Mucosa of gallbladder (tissue), 1 donor: ENCODE results near the gene MARK4. TPM values are rescaled to one million over a fixed set of nuclear protein-coding genes. Genes with fewer than 3 reads are reported as not detected.

Experiments used
- DNase-seq: peaks from one replicate; pipeline ENCODE4 v3.0.0-alpha.2; 2020; ENCODE audit warnings: low spot score
- total RNA-seq: library from RNA; stranded (reverse); gene quantifications from one replicate; pipeline ENCODE4 v1.2.1, GENCODE V29; 2021
- donor health status: DM: no; HTN: no; CAD: no.

Gene MARK4
- total RNA-seq, 1 donor from 2014 or later, result 38.8 TPM

- no peak for DNase-seq
Measured at GRCh38 chr19:45271098-45271734, 20.1 kb downstream of the MARK4 start.

GRCh38 chr19:45271735-45272108, 20.7 kb downstream of the MARK4 start:
- DNase-seq, result no peak

GRCh38 chr19:45273521-45273855, 22.4 kb downstream of the MARK4 start:
- DNase-seq, result no peak

GRCh38 chr19:45275370-45275971, 24.4 kb downstream of the MARK4 start:
- DNase-seq, result no peak

GRCh38 chr19:45276284-45276687, 25.2 kb downstream of the MARK4 start:
- no peak for DNase-seq

GRCh38 chr19:45278087-45278486, 27.0 kb downstream of the MARK4 start:
- no peak for DNase-seq

GRCh38 chr19:45279587-45280192, 28.6 kb downstream of the MARK4 start:
- no peak for DNase-seq

GRCh38 chr19:45280471-45280961, 29.4 kb downstream of the MARK4 start:
- no peak for DNase-seq

- no peak for DNase-seq
Measured at GRCh38 chr19:45283443-45284033, 32.5 kb downstream of the MARK4 start.

- no peak for DNase-seq
Measured at GRCh38 chr19:45290381-45290931, 39.4 kb downstream of the MARK4 start.

- no peak for DNase-seq
Measured at GRCh38 chr19:45291834-45292233, 40.8 kb downstream of the MARK4 start.

GRCh38 chr19:45293682-45294081, 42.6 kb downstream of the MARK4 start:
- no peak for DNase-seq

GRCh38 chr19:45294291-45295029, 43.4 kb downstream of the MARK4 start:
- peak; percentile 82 for DNase-seq

GRCh38 chr19:45295873-45296272, 44.8 kb downstream of the MARK4 start:
- no peak for DNase-seq

GRCh38 chr19:45296355-45296754, 45.3 kb downstream of the MARK4 start:
- no peak for DNase-seq

GRCh38 chr19:45297674-45298073, 46.6 kb downstream of the MARK4 start:
- DNase-seq, result no peak

GRCh38 chr19:45298264-45298663, 47.2 kb downstream of the MARK4 start:
- DNase-seq, result no peak

GRCh38 chr19:45299719-45300118, 48.6 kb downstream of the MARK4 start:
- no peak for DNase-seq

- no peak for DNase-seq
Measured at GRCh38 chr19:45302416-45302815, 51.3 kb downstream of the MARK4 start.

GRCh38 chr19:45303269-45304060, 52.4 kb downstream of the MARK4 start:
- DNase-seq, result no peak
